Kidney glomerular epithelial cell (primary cell): ENCODE results near the gene AP5S1.
"Not testable (repeated sequence)": the region's sequence is repeated elsewhere in the genome, so short reads cannot be mapped to it uniquely, and the experiment has no call there.

Source experiments
- DNase-seq: peaks from one replicate; lab custom pipeline; 2025; lab: John Stamatoyannopoulos, UW

AP5S1 gene

GRCh38 chr20:3843990-3844619, 23.8 kb downstream of the AP5S1 start:
- not testable (repeated sequence) for DNase-seq

- peak; percentile 43 for DNase-seq
Observed at GRCh38 chr20:3846378-3846739, 26.0 kb downstream of the AP5S1 start.

GRCh38 chr20:3846740-3847428, 26.5 kb downstream of the AP5S1 start, which contains the start of gene MAVS:
Gene MAVS, plus strand, starts transcription at chr20:3846834. Its CDS starts 7,791 bp downstream, at chr20:3854625.
- peak; percentile 84 for DNase-seq

- DNase-seq: peak; percentile 2
Observed at GRCh38 chr20:3847429-3847940, 27.1 kb downstream of the AP5S1 start.

- no peak for DNase-seq
Observed at GRCh38 chr20:3848565-3848964, 28.2 kb downstream of the AP5S1 start.

GRCh38 chr20:3854462-3854871, 34.1 kb downstream of the AP5S1 start:
- DNase-seq: no peak

- DNase-seq: no peak
Observed at GRCh38 chr20:3857405-3857804, 37.1 kb downstream of the AP5S1 start.

- no peak for DNase-seq
Observed at GRCh38 chr20:3858689-3859088, 38.3 kb downstream of the AP5S1 start.

GRCh38 chr20:3861191-3861590, 40.8 kb downstream of the AP5S1 start:
- no peak for DNase-seq

GRCh38 chr20:3862333-3862732, 42.0 kb downstream of the AP5S1 start:
- no peak for DNase-seq

- DNase-seq: no peak
Observed at GRCh38 chr20:3863317-3863716, 43.0 kb downstream of the AP5S1 start.

- no peak for DNase-seq
Observed at GRCh38 chr20:3864518-3864917, 44.2 kb downstream of the AP5S1 start.

GRCh38 chr20:3865152-3865886, 45.0 kb downstream of the AP5S1 start:
- no peak for DNase-seq

- DNase-seq: no peak
Observed at GRCh38 chr20:3865887-3866407, 45.6 kb downstream of the AP5S1 start.

- no peak for DNase-seq
Observed at GRCh38 chr20:3866464-3866863, 46.1 kb downstream of the AP5S1 start.

- DNase-seq: no peak
Observed at GRCh38 chr20:3867802-3868201, 47.5 kb downstream of the AP5S1 start.

- DNase-seq: no peak
Observed at GRCh38 chr20:3869839-3870634, 49.7 kb downstream of the AP5S1 start.

GRCh38 chr20:3871550-3872265, 51.4 kb downstream of the AP5S1 start:
- no peak for DNase-seq

- DNase-seq: no peak
Observed at GRCh38 chr20:3873507-3873906, 53.2 kb downstream of the AP5S1 start.

- DNase-seq: no peak
Observed at GRCh38 chr20:3874194-3874844, 54.0 kb downstream of the AP5S1 start.
